Progenitor cell of endocrine pancreas (in vitro differentiated cells): Measurements from ENCODE around the gene VSIG8. TPM values are rescaled to one million over a fixed set of nuclear protein-coding genes. Genes with fewer than 3 reads are reported as not detected.

Experiments
- DNase-seq: peaks from one replicate; pipeline ENCODE4 v3.0.0; 2021; ENCODE audit warnings: low spot score; ENCODE audit not compliant: unreplicated experiment
- H3K27ac Mint-ChIP-seq: 2 replicates; pipeline ENCODE4 v1.8.0; 2021; ENCODE audit warnings: mild to moderate bottlenecking, moderate library complexity, mixed read lengths
- H3K27me3 Mint-ChIP-seq: 2 replicates; pipeline ENCODE4 v1.8.0; 2021; ENCODE audit warnings: mixed read lengths
- H3K36me3 Mint-ChIP-seq: 2 replicates; pipeline ENCODE4 v1.8.0; 2022; ENCODE audit warnings: mixed read lengths; ENCODE audit not compliant: insufficient read depth
- H3K4me1 Mint-ChIP-seq: 2 replicates; pipeline ENCODE4 v1.8.0; 2021; ENCODE audit warnings: low read depth, mixed read lengths
- H3K4me3 Mint-ChIP-seq: 2 replicates; pipeline ENCODE4 v1.8.0; 2021; ENCODE audit warnings: low read depth, mild to moderate bottlenecking, moderate library complexity, mixed read lengths
- H3K9me3 Mint-ChIP-seq: 2 replicates; pipeline ENCODE4 v1.8.0; 2021; ENCODE audit warnings: low read depth, mixed read lengths
- total RNA-seq: library from RNA; stranded (reverse); gene quantifications from 2 replicates; pipeline ENCODE4 v1.2.1, GENCODE V29; 2021
- TF ChIP-seq, protein P1 (sequence below): fragments of 200-600 bp; sonication (generic); IDR thresholded peaks from one replicate; pipeline ENCODE4 v1.5.0; 2021; ENCODE audit warnings: antibody characterized with exemption, mild to moderate bottlenecking; ENCODE audit not compliant: unreplicated experiment

Gene VSIG8
- total RNA-seq, 1 donor from 2014 or later, result not detected

DNA sequence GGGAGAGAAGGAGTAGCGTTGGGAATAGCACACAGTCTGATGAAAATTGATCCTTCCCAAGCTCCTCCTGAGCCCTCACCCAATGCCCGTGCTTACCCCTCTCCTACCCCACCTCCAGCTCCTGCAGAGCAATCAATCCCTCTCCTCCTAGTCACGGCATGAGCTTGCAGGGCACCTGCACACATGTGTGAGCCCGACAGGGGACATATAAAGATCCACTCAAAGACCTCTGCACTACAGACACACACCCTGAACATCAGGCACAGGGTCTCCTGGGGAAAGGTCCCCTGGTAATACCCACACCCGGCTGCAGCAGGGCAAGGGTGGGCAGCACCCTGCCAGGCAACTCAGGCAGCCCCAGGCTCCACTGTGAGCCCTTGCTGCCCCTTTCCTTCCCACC lies 426 bp downstream of the VSIG8 start:
- no peak for DNase-seq
- Mint-ChIP-seq H3K36me3 (no peaks in the 10 kb centered on the region), H3K27ac (no peak overlapping the region), H3K9me3 (no peaks in the 10 kb centered on the region), H3K4me1 (peaks cover 3% of the 10 kb centered on the region), H3K27me3 (peaks cover 82% of the 10 kb centered on the region), H3K4me3 (no peak overlapping the region)
- TF ChIP-seq, protein P1, sequence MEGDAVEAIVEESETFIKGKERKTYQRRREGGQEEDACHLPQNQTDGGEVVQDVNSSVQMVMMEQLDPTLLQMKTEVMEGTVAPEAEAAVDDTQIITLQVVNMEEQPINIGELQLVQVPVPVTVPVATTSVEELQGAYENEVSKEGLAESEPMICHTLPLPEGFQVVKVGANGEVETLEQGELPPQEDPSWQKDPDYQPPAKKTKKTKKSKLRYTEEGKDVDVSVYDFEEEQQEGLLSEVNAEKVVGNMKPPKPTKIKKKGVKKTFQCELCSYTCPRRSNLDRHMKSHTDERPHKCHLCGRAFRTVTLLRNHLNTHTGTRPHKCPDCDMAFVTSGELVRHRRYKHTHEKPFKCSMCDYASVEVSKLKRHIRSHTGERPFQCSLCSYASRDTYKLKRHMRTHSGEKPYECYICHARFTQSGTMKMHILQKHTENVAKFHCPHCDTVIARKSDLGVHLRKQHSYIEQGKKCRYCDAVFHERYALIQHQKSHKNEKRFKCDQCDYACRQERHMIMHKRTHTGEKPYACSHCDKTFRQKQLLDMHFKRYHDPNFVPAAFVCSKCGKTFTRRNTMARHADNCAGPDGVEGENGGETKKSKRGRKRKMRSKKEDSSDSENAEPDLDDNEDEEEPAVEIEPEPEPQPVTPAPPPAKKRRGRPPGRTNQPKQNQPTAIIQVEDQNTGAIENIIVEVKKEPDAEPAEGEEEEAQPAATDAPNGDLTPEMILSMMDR, result no peak

DNA sequence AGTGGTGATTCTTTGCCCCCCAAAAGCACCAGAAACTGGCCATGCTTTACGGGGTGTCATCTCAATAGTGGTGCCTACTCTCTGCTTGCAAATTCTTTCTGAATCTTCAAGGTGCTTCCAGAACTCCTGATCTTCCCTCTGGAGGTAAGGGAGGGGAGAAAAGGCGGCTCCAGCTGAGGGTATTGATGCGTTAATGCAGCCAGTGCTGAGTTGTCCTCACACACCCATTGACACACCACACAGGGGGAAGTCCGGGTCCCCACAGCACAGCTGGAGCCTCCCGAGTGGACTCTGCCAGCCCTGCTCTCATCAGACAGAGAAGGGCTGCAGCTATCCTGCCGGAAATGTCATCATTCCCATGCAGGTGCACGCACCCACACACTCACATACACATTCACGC lies 1.2 kb downstream of the VSIG8 start:
- peaks cover 3% of the 10 kb centered on the region for H3K4me1 Mint-ChIP-seq
- TF ChIP-seq, protein P1, result no peak

DNA sequence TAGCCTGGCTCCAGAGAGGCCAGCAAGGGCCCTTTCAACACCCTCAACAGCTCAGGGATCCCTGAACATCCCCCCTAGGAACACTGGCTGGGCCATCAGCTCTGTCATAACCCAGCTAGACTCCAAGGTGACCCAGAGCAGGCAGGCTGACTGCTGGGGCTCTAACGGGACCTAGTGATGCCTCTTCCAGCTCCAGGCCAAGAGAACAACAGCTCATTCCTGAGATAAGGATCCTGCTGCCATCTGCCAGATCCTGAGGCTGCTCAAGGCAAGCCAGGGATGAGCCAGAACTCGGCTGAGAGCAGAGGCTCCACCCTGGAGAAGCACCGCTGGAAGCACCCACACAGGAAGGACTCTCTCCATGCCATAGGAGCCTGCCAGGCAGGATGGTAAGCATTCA lies 2.0 kb downstream of the VSIG8 start:
- Mint-ChIP-seq H3K4me3 (no peak overlapping the region), H3K4me1 (peaks cover 3% of the 10 kb centered on the region), H3K36me3 (no peaks in the 10 kb centered on the region), H3K27ac (no peak overlapping the region), H3K27me3 (peaks cover 80% of the 10 kb centered on the region), H3K9me3 (no peaks in the 10 kb centered on the region)
- no peak for DNase-seq
- TF ChIP-seq, protein P1, result no peak

More for the DNA sequence above, 1.2 kb downstream of the VSIG8 start:
- no peak overlapping the region for H3K4me3 Mint-ChIP-seq
- H3K27me3 Mint-ChIP-seq, result peaks cover 82% of the 10 kb centered on the region
- no peaks in the 10 kb centered on the region for H3K36me3 Mint-ChIP-seq
- no peak for DNase-seq
- H3K9me3 Mint-ChIP-seq, result no peaks in the 10 kb centered on the region
- no peak overlapping the region for H3K27ac Mint-ChIP-seq

DNA sequence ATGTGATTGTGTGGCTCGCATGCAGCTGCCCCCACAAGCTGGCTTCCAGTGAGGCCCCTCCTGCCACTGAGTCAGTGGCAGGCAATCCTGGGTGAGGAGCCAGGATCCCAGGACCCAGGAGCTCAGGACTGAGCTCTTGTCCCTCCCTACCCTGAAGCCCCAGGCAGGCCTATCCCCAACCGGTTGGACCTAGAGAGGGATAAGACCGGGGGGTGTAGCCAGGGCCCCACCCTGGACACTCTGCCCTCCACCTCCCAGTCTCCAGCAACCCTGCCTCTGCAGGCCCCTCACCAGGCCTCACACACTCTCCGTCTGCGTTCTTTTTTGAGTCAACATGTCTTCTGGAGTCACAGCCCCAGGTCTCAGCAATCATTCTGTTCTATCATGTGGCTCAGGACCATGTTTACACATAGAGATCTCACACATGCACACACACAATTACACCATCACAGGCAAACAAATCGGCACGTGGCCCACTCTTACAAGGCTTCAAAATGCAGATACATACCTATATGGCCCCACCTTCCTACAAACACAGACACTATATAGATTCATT lies 2.6 kb downstream of the VSIG8 start:
- TF ChIP-seq, protein P1, result no peak
- Mint-ChIP-seq H3K27ac (no peak overlapping the region), H3K4me3 (no peak overlapping the region), H3K27me3 (peaks cover 83% of the 10 kb centered on the region), H3K4me1 (peaks cover 7% of the 10 kb centered on the region), H3K36me3 (no peaks in the 10 kb centered on the region), H3K9me3 (no peaks in the 10 kb centered on the region)
- no peak for DNase-seq

DNA sequence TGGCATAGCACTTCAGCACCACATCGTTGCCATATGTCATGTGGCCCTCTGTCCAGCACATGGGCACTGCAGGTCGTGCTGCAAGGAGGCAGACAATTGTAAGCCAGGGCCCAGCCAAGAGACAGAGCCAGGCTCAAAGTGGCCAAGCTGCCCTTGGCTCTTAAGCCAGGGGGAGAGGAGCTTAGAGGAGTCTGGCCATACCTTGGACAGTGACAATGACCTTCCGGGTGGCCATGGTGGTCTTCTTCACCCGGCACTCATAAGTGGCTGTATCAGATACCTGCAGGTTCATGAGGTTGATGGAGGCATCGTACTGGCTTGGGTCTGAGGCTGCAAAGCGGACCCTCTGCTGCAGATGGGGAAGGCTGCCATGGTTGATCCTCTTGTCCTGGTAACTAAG lies 4.6 kb downstream of the VSIG8 start:
- TF ChIP-seq, protein P1, result no peak
- Mint-ChIP-seq H3K9me3 (no peaks in the 10 kb centered on the region), H3K4me1 (peaks cover 19% of the 10 kb centered on the region), H3K27me3 (peaks cover 78% of the 10 kb centered on the region), H3K4me3 (no peak overlapping the region), H3K36me3 (no peaks in the 10 kb centered on the region), H3K27ac (no peak overlapping the region)
- DNase-seq, result no peak
